GM12878 (cell line): Measurements from ENCODE around the gene ADPRS. TPM values are rescaled to one million over a fixed set of nuclear protein-coding genes. Genes with fewer than 3 reads are reported as not detected.

Experiments used
- ATAC-seq: fragments of 200-7000 bp; cut with Tn5 transposase; 3 replicates; pipeline ENCODE4 v1.9.1; 2020; ENCODE audit warnings: mild to moderate bottlenecking, moderate library complexity
- BruUV-seq: library from RNA; stranded (reverse); fragments of 400-500 nt; replicated peaks from 2 replicates; lab custom pipeline; 2021; lab: Mats Ljungman, UMichigan
- CTCF ChIA-PET: fragments of 300-600 bp; sonication (Branson Sonifier 250); formaldehyde crosslinking; extraction: SDS; loops from one replicate; lab custom pipeline; 2021; ENCODE audit warnings: inconsistent platforms; lab: Yijun Ruan, JAX
- POLR2A ChIA-PET: fragments of 350-600 bp; formaldehyde crosslinking; extraction: SDS; loops from one replicate; lab custom pipeline; 2021; ENCODE audit warnings: inconsistent platforms; lab: Charles Lee
- RAD21 ChIA-PET: fragments of 300-600 bp; sonication (Branson Sonifier 250); formaldehyde crosslinking; loops from one replicate; lab custom pipeline; 2023; ENCODE audit warnings: antibody characterized with exemption; ENCODE audit not compliant: unreplicated experiment; lab: Charles Lee
- SMC1A ChIA-PET: fragments of 300-600 bp; sonication (Branson Sonifier 250); formaldehyde crosslinking; loops from one replicate; lab custom pipeline; 2023; ENCODE audit not compliant: unreplicated experiment, uncharacterized antibody; lab: Charles Lee
- DNase-seq: peaks from one replicate; pipeline ENCODE4 v3.0.0-alpha.2; 2011; ENCODE audit warnings: low read depth, low spot score
- FAIRE-seq: peaks from 3 replicates; lab custom pipeline; 2011; peaks lifted over from hg19 to GRCh38; lab: Jason Lieb, UNC
- H2AFZ ChIP-seq: 2 replicates; pipeline ENCODE4 v1.6.0; 2011; ENCODE audit warnings: low read depth, low read length, control low read depth; ENCODE audit not compliant: control insufficient read depth
- H3K27ac ChIP-seq: 2 replicates; pipeline ENCODE4 v1.5.1; 2011; ENCODE audit warnings: control low read depth; ENCODE audit not compliant: control insufficient read depth, insufficient read depth
- H3K27me3 ChIP-seq, 2 experiments: replicated peaks in 1 of 2; 2 replicates each; pipeline versions ENCODE4 v1.6.0 to v1.6.1; 2011; ENCODE audit warnings: low read length in 1 of 2; ENCODE audit not compliant: control insufficient read depth in 2 of 2, insufficient read depth in 2 of 2
- H3K36me3 ChIP-seq, 2 experiments: 2 replicates each; pipeline ENCODE4 v1.5.1; 2011; ENCODE audit warnings: low read length in 1 of 2; ENCODE audit not compliant: control insufficient read depth in 2 of 2, insufficient read depth in 2 of 2
- H3K4me1 ChIP-seq: 2 replicates; pipeline ENCODE4 v1.6.1; 2011; ENCODE audit warnings: mild to moderate bottlenecking, low read length, moderate library complexity, mixed read lengths; ENCODE audit not compliant: control insufficient read depth, insufficient read depth
- H3K4me2 ChIP-seq: 2 replicates; pipeline ENCODE4 v1.6.0; 2011; ENCODE audit warnings: control low read depth; ENCODE audit not compliant: control insufficient read depth, insufficient read depth
- H3K4me3 ChIP-seq: fragments of 200-600 bp; sonication (generic); 2 replicates; pipeline ENCODE4 v1.5.1; 2016
- H3K79me2 ChIP-seq: 2 replicates; pipeline ENCODE4 v1.6.0; 2011; ENCODE audit warnings: low read length; ENCODE audit not compliant: control insufficient read depth, insufficient read depth
- H3K9ac ChIP-seq: 2 replicates; pipeline ENCODE4 v1.8.0; 2011; ENCODE audit warnings: low read length, control low read depth, mixed read lengths; ENCODE audit not compliant: control insufficient read depth, insufficient read depth
- H3K9me3 ChIP-seq: replicated peaks from 3 replicates; pipeline ENCODE4 v1.5.1; 2011; ENCODE audit warnings: mild to moderate bottlenecking, low read length; ENCODE audit not compliant: control insufficient read depth, insufficient read depth
- H4K20me1 ChIP-seq: 2 replicates; pipeline ENCODE4 v1.6.0; 2011; ENCODE audit not compliant: control insufficient read depth, insufficient read depth
- BCL11A ChIP-seq: IDR thresholded peaks from 2 replicates; pipeline ENCODE4 v1.6.1; 2011; ENCODE audit warnings: low read depth, low read length
- CBFB ChIP-seq: IDR thresholded peaks from 2 replicates; pipeline ENCODE4 v1.6.1; 2016; ENCODE audit warnings: antibody characterized with exemption, low read depth
- IKZF1 ChIP-seq: fragments of 450-650 bp; conservative IDR thresholded peaks from 2 replicates; pipeline ENCODE4 v1.6.1; 2017; ENCODE audit warnings: antibody characterized with exemption, mild to moderate bottlenecking
- JUND ChIP-seq: IDR thresholded peaks from 2 replicates; pipeline ENCODE4 v1.6.1; 2012; ENCODE audit warnings: low read depth, mild to moderate bottlenecking, low read length, improper control_type of control experiment, moderate library complexity
- KLF5 ChIP-seq: fragments of 450-650 bp; IDR thresholded peaks from 2 replicates; pipeline ENCODE4 v1.6.1; 2014; ENCODE audit warnings: mild to moderate bottlenecking; ENCODE audit not compliant: partially characterized antibody
- NR2C2 ChIP-seq: IDR thresholded peaks from 2 replicates; pipeline ENCODE4 v1.6.1; 2011; ENCODE audit warnings: borderline replicate concordance, low read depth; ENCODE audit not compliant: control insufficient read depth, insufficient read length
- POU2F2 ChIP-seq: IDR thresholded peaks from 3 replicates; pipeline ENCODE4 v1.6.1; 2011; ENCODE audit warnings: low read depth, mild to moderate bottlenecking, low read length, borderline replicate concordance
- SIX5 ChIP-seq: IDR thresholded peaks from 2 replicates; pipeline ENCODE4 v1.6.1; 2011; ENCODE audit warnings: mild to moderate bottlenecking, low read depth, low read length, moderate library complexity; ENCODE audit not compliant: severe bottlenecking
- SMAD1 ChIP-seq: fragments of 450-650 bp; IDR thresholded peaks from 2 replicates; pipeline ENCODE4 v1.6.1; 2018; ENCODE audit warnings: mild to moderate bottlenecking, low read depth; ENCODE audit not compliant: partially characterized antibody
- SMARCA5 ChIP-seq: fragments of 450-650 bp; IDR thresholded peaks from 2 replicates; pipeline ENCODE4 v1.6.1; 2017; ENCODE audit warnings: mild to moderate bottlenecking
- TAF1 ChIP-seq: IDR thresholded peaks from 2 replicates; pipeline ENCODE4 v1.6.1; 2011; ENCODE audit warnings: mild to moderate bottlenecking, low read depth, low read length, borderline replicate concordance
- ZNF384 ChIP-seq: IDR thresholded peaks from 2 replicates; pipeline ENCODE4 v1.6.1; 2012; ENCODE audit warnings: low read depth, mild to moderate bottlenecking, low read length, improper control_type of control experiment, borderline replicate concordance
- ZNF622 ChIP-seq: fragments of 450-650 bp; IDR thresholded peaks from 2 replicates; pipeline ENCODE4 v1.6.1; 2017; ENCODE audit warnings: mild to moderate bottlenecking, inconsistent platforms
- WGBS: methylation state at CpG from one replicate; pipeline ENCODE4 v1.1.6; 2016; ENCODE audit warnings: low lambda C conversion rate; ENCODE audit not compliant: insufficient replicate concordance, insufficient coverage; ENCODE audit errors: missing lambda C conversion rate; 5-methylcytosine and 5-hydroxymethylcytosine counted together
- in situ Hi-C: fragments of 300-500 bp; cut with MboI; formaldehyde crosslinking; loops from 9 replicates; pipeline ENCODE4 v1.14.3; 2018; ENCODE audit warnings: mixed read lengths
- intact Hi-C: fragments of 100-400 bp; cut with micrococcal nuclease; formaldehyde crosslinking; loops from one replicate; pipeline ENCODE4 v1.14.2; 2022; ENCODE audit not compliant: unreplicated experiment
- polyA plus RNA-seq, 11 experiments: library from polyadenylated mRNA; depleted of rRNA in 4 of 11; unstranded in 6 of 11; stranded (reverse) in 5 of 11; fragments of >200 nt; fragmentation: Nextera tagmentation in 4 of 11; fragmentation: Illumina TruSeq in 1 of 11; extraction: Ambion mirVana in 4 of 11; extraction: Trizol in 1 of 11; gene quantifications; 1 replicate in 1 of 11; 2 replicates in 10 of 11; pipeline versions ENCODE4 v1.2.1 to v1.2.3, GENCODE V29; 2011 to 2016; ENCODE audit warnings: inconsistent platforms in 2 of 11, missing spikeins in 2 of 11, low read depth in 1 of 11
- total RNA-seq, 4 experiments: library from RNA; depleted of rRNA in 3 of 4; stranded (reverse); fragments of >200 nt in 3 of 4; fragmentation: Illumina TruSeq in 1 of 4; extraction: Trizol in 1 of 4; gene quantifications; 2 replicates each; pipeline versions ENCODE4 v1.2.1 to v1.2.3, GENCODE V29; 2013 to 2021
- TF ChIP-seq, protein P1 (sequence below): fragments of 450-650 bp; IDR thresholded peaks from 2 replicates; pipeline ENCODE4 v1.6.1; 2017; ENCODE audit warnings: antibody characterized with exemption, mild to moderate bottlenecking, moderate library complexity

The ADPRS gene
- total and polyA plus RNA-seq, 10 of the 15 experiments (the other 5 are each of a cell fraction or from before 2014, with no cell fraction given), result 7.6 to 57.6 (median 39.1) TPM

DNA sequence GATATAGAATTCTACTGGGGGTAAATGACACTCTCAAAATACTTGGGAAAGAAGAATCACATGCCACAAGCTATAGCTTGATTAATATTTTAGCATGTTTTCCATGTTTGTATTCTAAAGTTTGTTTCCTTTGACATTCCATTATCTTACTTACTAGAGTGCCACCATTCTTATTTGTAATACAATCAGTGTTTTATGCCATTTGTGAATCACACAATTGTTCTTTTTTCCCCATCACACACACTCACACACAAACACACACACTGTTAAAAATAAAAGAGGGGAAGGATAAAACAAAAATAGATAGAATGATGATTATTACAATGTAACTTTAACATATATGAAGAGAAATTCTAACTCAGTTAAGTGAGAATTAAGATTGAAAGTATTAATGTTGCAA is 20.8 kb upstream of the ADPRS start:
- POLR2A ChIA-PET, result no interaction called here
- no peaks in the 10 kb centered on the region for H3K36me3 ChIP-seq
- ATAC-seq, result no peak
- no peak for FAIRE-seq
- DNase-seq, result no peak
- RAD21 ChIA-PET, result interaction anchor here (1.0 kb wide), 1 partner anchor 12 kb away, joined by 3 read pairs; no protein-coding TSS in a partner anchor
- no peak overlapping the region for H2AFZ ChIP-seq
- no TSS peak for BruUV-seq
- SMC1A ChIA-PET, result interaction anchor here (0.6 kb wide), 1 partner anchor 14 kb away, joined by 3 read pairs; no protein-coding TSS in a partner anchor
- H3K4me1 ChIP-seq, result no peaks in the 10 kb centered on the region
- no peak overlapping the region for H3K27ac ChIP-seq
- no peak overlapping the region for H3K4me3 ChIP-seq
- no peaks in the 10 kb centered on the region for H3K9me3 ChIP-seq
- no peaks in the 10 kb centered on the region for H3K27me3 ChIP-seq
- H4K20me1 ChIP-seq, result no peaks in the 10 kb centered on the region
- CTCF ChIA-PET, result no interaction called here
- intact Hi-C loops, result no loop called here
- H3K9ac ChIP-seq, result no peak overlapping the region
- in situ Hi-C loops, result no loop called here
- TF ChIP-seq SMAD1 (no peak), CBFB (no peak), SIX5 (no peak)
- no peaks in the 10 kb centered on the region for H3K79me2 ChIP-seq
- no peak overlapping the region for H3K4me2 ChIP-seq

DNA sequence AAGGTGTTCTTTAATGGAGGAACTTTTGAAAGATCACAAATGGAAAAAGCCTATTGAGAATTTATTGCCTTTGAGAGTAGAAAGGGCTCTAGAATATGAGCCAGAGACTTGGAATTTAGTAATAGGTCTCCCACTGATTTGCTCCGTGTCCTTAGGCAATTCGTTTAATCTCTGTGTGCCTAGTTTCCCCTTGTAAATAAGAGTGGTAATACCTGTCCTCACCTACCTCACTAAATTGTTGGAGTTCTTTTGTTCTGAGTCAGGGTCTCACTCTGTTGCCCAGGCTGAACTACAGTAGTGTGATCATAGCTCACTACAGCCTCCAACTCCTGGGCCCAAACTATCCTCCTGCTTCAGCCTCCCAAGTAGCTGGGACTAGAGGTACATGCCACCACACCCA is 19.8 kb upstream of the ADPRS start:
- no peaks in the 10 kb centered on the region for H3K79me2 ChIP-seq
- DNase-seq (no peak), FAIRE-seq (no peak), ATAC-seq (no peak)
- POLR2A ChIA-PET, result no interaction called here
- no peak overlapping the region for H3K4me3 ChIP-seq
- WGBS, result 75% methylated on average over 2 of the region's 2 CpGs
- no peaks in the 10 kb centered on the region for H3K36me3 ChIP-seq
- H3K27ac ChIP-seq, result no peak overlapping the region
- in situ Hi-C loops, result no loop called here
- no TSS peak for BruUV-seq
- H2AFZ ChIP-seq, result no peak overlapping the region
- no peaks in the 10 kb centered on the region for H3K4me1 ChIP-seq
- CTCF ChIA-PET, result no interaction called here
- no peaks in the 10 kb centered on the region for H3K9me3 ChIP-seq
- RAD21 ChIA-PET, result interaction anchor here (1.0 kb wide), 1 partner anchor 11 kb away, joined by 3 read pairs; no protein-coding TSS in a partner anchor
- TF ChIP-seq, protein P1, sequence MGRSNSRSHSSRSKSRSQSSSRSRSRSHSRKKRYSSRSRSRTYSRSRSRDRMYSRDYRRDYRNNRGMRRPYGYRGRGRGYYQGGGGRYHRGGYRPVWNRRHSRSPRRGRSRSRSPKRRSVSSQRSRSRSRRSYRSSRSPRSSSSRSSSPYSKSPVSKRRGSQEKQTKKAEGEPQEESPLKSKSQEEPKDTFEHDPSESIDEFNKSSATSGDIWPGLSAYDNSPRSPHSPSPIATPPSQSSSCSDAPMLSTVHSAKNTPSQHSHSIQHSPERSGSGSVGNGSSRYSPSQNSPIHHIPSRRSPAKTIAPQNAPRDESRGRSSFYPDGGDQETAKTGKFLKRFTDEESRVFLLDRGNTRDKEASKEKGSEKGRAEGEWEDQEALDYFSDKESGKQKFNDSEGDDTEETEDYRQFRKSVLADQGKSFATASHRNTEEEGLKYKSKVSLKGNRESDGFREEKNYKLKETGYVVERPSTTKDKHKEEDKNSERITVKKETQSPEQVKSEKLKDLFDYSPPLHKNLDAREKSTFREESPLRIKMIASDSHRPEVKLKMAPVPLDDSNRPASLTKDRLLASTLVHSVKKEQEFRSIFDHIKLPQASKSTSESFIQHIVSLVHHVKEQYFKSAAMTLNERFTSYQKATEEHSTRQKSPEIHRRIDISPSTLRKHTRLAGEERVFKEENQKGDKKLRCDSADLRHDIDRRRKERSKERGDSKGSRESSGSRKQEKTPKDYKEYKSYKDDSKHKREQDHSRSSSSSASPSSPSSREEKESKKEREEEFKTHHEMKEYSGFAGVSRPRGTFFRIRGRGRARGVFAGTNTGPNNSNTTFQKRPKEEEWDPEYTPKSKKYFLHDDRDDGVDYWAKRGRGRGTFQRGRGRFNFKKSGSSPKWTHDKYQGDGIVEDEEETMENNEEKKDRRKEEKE, result no peak
- TF ChIP-seq BCL11A (no peak), TAF1 (no peak), IKZF1 (no peak), POU2F2 (no peak), KLF5 (no peak), SMARCA5 (no peak), JUND (no peak), NR2C2 (no peak), ZNF384 (no peak), ZNF622 (no peak)
- H4K20me1 ChIP-seq, result no peaks in the 10 kb centered on the region
- H3K4me2 ChIP-seq, result no peak overlapping the region
- SMC1A ChIA-PET, result interaction anchor here (0.6 kb wide), 1 partner anchor 446 kb away, joined by 4 read pairs; no protein-coding TSS in a partner anchor
- no peaks in the 10 kb centered on the region for H3K27me3 ChIP-seq
- H3K9ac ChIP-seq, result no peak overlapping the region
- intact Hi-C loops, result no loop called here
